Lung (tissue), 12 donors: ENCODE measurements around the gene TTC29. TPM values are rescaled to one million over a fixed set of nuclear protein-coding genes. Genes with fewer than 3 reads are reported as not detected.
A peak's percentile ranks its signal among the peaks of the same experiment; 100 is the strongest.
"Not testable (repeated sequence)": the region's sequence is repeated elsewhere in the genome, so short reads cannot be mapped to it uniquely, and the experiment has no call there.

ENCODE experiments used
- ATAC-seq: fragments of 200-7000 bp; cut with Tn5 transposase; one replicate; pipeline ENCODE4 v1.9.1; 2020; ENCODE audit warnings: moderate number of reproducible peaks; ENCODE audit not compliant: insufficient read depth, low FRiP score
- DNase-seq, 3 donors: peaks; one replicate each; pipeline ENCODE4 v3.0.0-alpha.2; 2013 to 2017
- H3K27ac ChIP-seq, 2 donors: one replicate each; pipeline ENCODE4 v1.5.1; 2013; ENCODE audit warnings: mild to moderate bottlenecking in 2 of 2, moderate library complexity in 2 of 2, control low read depth in 1 of 2, inconsistent platforms in 1 of 2, low read depth in 1 of 2, low read length in 1 of 2
- H3K27me3 ChIP-seq, 3 donors: one replicate each; pipeline ENCODE4 v1.5.1; 2013; ENCODE audit warnings: low read length in 2 of 3; ENCODE audit not compliant: control insufficient read depth in 3 of 3, insufficient read depth in 3 of 3
- H3K36me3 ChIP-seq, 4 donors: one replicate each; pipeline ENCODE4 v1.5.1; 2013; ENCODE audit warnings: low read length in 4 of 4, mild to moderate bottlenecking in 1 of 4, moderate library complexity in 1 of 4; ENCODE audit not compliant: control insufficient read depth in 4 of 4, insufficient read depth in 4 of 4
- H3K4me1 ChIP-seq, 5 donors: one replicate each; pipeline ENCODE4 v1.5.1; 2013; ENCODE audit warnings: low read length in 5 of 5, mild to moderate bottlenecking in 2 of 5, moderate library complexity in 1 of 5; ENCODE audit not compliant: control insufficient read depth in 5 of 5, insufficient read depth in 5 of 5
- H3K4me3 ChIP-seq: one replicate; pipeline ENCODE4 v1.5.1; 2013; ENCODE audit warnings: mild to moderate bottlenecking, control low read depth, moderate library complexity
- H3K9ac ChIP-seq, 2 donors: one replicate each; pipeline ENCODE4 v1.5.1; 2013; ENCODE audit warnings: low read length in 2 of 2, control low read depth in 1 of 2; ENCODE audit not compliant: insufficient read depth in 1 of 2
- H3K9me3 ChIP-seq, 4 donors: one replicate each; pipeline ENCODE4 v1.5.1; 2013; ENCODE audit warnings: low read length in 3 of 4, mild to moderate bottlenecking in 1 of 4, moderate library complexity in 1 of 4; ENCODE audit not compliant: control insufficient read depth in 4 of 4, insufficient read depth in 3 of 4
- CTCF ChIP-seq: IDR thresholded peaks from 2 replicates; pipeline ENCODE4 v1.5.1; 2012; ENCODE audit warnings: mild to moderate bottlenecking; ENCODE audit errors: control extremely low read depth, extremely low read depth
- WGBS, 2 donors: extraction: QIAGEN DNeasy Blood & Tissue Kit; methylation state at CpG; one replicate each; pipeline ENCODE4 v1.1.7; 2013; 5-methylcytosine and 5-hydroxymethylcytosine counted together
- polyA plus RNA-seq, 2 donors: library from polyadenylated mRNA; stranded (reverse); fragments of 200-250 nt; gene quantifications; one replicate each; pipeline ENCODE4 v1.2.1, GENCODE V29; 2013
- total RNA-seq, 2 donors: library from RNA; depleted of rRNA in 1 of 2; stranded (reverse); fragments of >200 nt in 1 of 2; gene quantifications; one replicate each; pipeline ENCODE4 v1.2.1, GENCODE V29; 2014 to 2021
- donor health status: control.
- donor health status: control.
- donor health status: Bipolar disorder and iron deficiency.
- donor health status: healthy.
- donor health status: DM: yes; HTN: yes; CAD: no.

Gene TTC29
- total and polyA plus RNA-seq, 4 donors: 2.6 to 11.1 (median 7.2) TPM

- no peaks in the 10 kb centered on the region for H3K27me3 ChIP-seq
- DNase-seq: peak in 2 of 3 donors; percentile 0 to 39
- H3K4me1 ChIP-seq: no peaks in the 10 kb centered on the region
- H3K9me3 ChIP-seq: no peaks in the 10 kb centered on the region
- no peaks in the 10 kb centered on the region for H3K36me3 ChIP-seq
- H3K27ac ChIP-seq: no peak overlapping the region
- no peak overlapping the region for H3K4me3 ChIP-seq
- no peak for TF ChIP-seq CTCF
- ATAC-seq: no peak
- H3K9ac ChIP-seq: no peak overlapping the region
- 68 to 83% methylated on average over 6 of the region's 6 CpGs for WGBS, 2 donors
These were observed 111.2 kb downstream of the TTC29 start for GRCh38 chr4:146834263-146835034.

GRCh38 chr4:146833530-146833929, 112.1 kb downstream of the TTC29 start:
- WGBS, 2 donors: 89% methylated on average over 3 of the region's 3 CpGs
- no peaks in the 10 kb centered on the region for H3K4me1 ChIP-seq
- no peaks in the 10 kb centered on the region for H3K27me3 ChIP-seq
- ATAC-seq (no peak), DNase-seq (no peak)
- no peak overlapping the region for H3K27ac ChIP-seq
- H3K9me3 ChIP-seq: no peaks in the 10 kb centered on the region
- no peaks in the 10 kb centered on the region for H3K36me3 ChIP-seq
- H3K9ac ChIP-seq: no peak overlapping the region
- TF ChIP-seq CTCF: no peak
- H3K4me3 ChIP-seq: no peak overlapping the region

GRCh38 chr4:146822980-146823379, 122.7 kb downstream of the TTC29 start:
- H3K27ac ChIP-seq, H3K27me3 ChIP-seq, H3K9me3 ChIP-seq, H3K4me3 ChIP-seq, DNase-seq, H3K9ac ChIP-seq, ATAC-seq, H3K4me1 ChIP-seq, H3K36me3 ChIP-seq: not testable (repeated sequence)
- WGBS, 2 donors: 96 to 97% methylated on average over 1 of the region's 1 CpG

GRCh38 chr4:146814750-146815149, 130.9 kb downstream of the TTC29 start:
- DNase-seq (peak in 2 of 3 donors; percentile 6 to 29), ATAC-seq (no peak)
- no peaks in the 10 kb centered on the region for H3K4me1 ChIP-seq
- no peak overlapping the region for H3K9ac ChIP-seq
- H3K9me3 ChIP-seq: no peaks in the 10 kb centered on the region
- no peak overlapping the region for H3K4me3 ChIP-seq
- H3K36me3 ChIP-seq: no peaks in the 10 kb centered on the region
- no peaks in the 10 kb centered on the region for H3K27me3 ChIP-seq
- TF ChIP-seq CTCF: no peak
- H3K27ac ChIP-seq: no peak overlapping the region
- WGBS, 2 donors: 59 to 83% methylated on average over 5 of the region's 5 CpGs
